Measurements from ENCODE around the gene GPHN. TPM values are rescaled to one million over a fixed set of nuclear protein-coding genes. Genes with fewer than 3 reads are reported as not detected.
"Not testable (repeated sequence)": the region's sequence is repeated elsewhere in the genome, so short reads cannot be mapped to it uniquely, and the experiment has no call there.

Gene GPHN
- polyA plus RNA-seq, 3 donors: 82.6 to 84.4 (median 83.7) TPM

- DNase-seq (ENCODE audit: low read depth in 3 of 3, low spot score in 2 of 3): no peak
These were observed 6.4 kb upstream of the GPHN start for GRCh38 chr14:66501592-66501991.

- DNase-seq (ENCODE audit: low read depth in 3 of 3, low spot score in 2 of 3): not testable (repeated sequence)
These were observed 5.1 kb upstream of the GPHN start for GRCh38 chr14:66502836-66503235.

- no peak for DNase-seq (ENCODE audit: low read depth in 3 of 3, low spot score in 2 of 3)
These were observed 4.4 kb upstream of the GPHN start for GRCh38 chr14:66503532-66503931.

- DNase-seq (ENCODE audit: low read depth in 3 of 3, low spot score in 2 of 3): no peak
These were observed 696 bp upstream of the GPHN start for GRCh38 chr14:66507181-66507721.

GRCh38 chr14:66508547-66508845 lies 549 bp downstream of the GPHN start:
- DNase-seq (ENCODE audit: low read depth in 3 of 3, low spot score in 2 of 3): no peak

GRCh38 chr14:66508846-66509621 lies 1.1 kb downstream of the GPHN start:
- DNase-seq (ENCODE audit: low read depth in 3 of 3, low spot score in 2 of 3): peak in 1 of 3 donors; percentile 12

- DNase-seq (ENCODE audit: low read depth in 3 of 3, low spot score in 2 of 3): no peak
These were observed 1.9 kb downstream of the GPHN start for GRCh38 chr14:66509874-66510273.

- no peak for DNase-seq (ENCODE audit: low read depth in 3 of 3, low spot score in 2 of 3)
These were observed 3.9 kb downstream of the GPHN start for GRCh38 chr14:66511849-66512248.

- DNase-seq (ENCODE audit: low read depth in 3 of 3, low spot score in 2 of 3): no peak
These were observed 6.3 kb downstream of the GPHN start for GRCh38 chr14:66514213-66514612.

GRCh38 chr14:66530526-66530925 lies 22.6 kb downstream of the GPHN start:
- no peak for DNase-seq (ENCODE audit: low read depth in 3 of 3, low spot score in 2 of 3)

- no peak for DNase-seq (ENCODE audit: low read depth in 3 of 3, low spot score in 2 of 3)
These were observed 31.1 kb downstream of the GPHN start for GRCh38 chr14:66539034-66539433.

GRCh38 chr14:66540038-66540437 lies 32.1 kb downstream of the GPHN start:
- no peak for DNase-seq (ENCODE audit: low read depth in 3 of 3, low spot score in 2 of 3)

GRCh38 chr14:66541627-66542026 lies 33.7 kb downstream of the GPHN start:
- no peak for DNase-seq (ENCODE audit: low read depth in 3 of 3, low spot score in 2 of 3)

GRCh38 chr14:66543996-66544395 lies 36.0 kb downstream of the GPHN start:
- no peak for DNase-seq (ENCODE audit: low read depth in 3 of 3, low spot score in 2 of 3)

- not testable (repeated sequence) for DNase-seq (ENCODE audit: low read depth in 3 of 3, low spot score in 2 of 3)
These were observed 37.2 kb downstream of the GPHN start for GRCh38 chr14:66545191-66545590.

GRCh38 chr14:66545751-66546150 lies 37.8 kb downstream of the GPHN start:
- not testable (repeated sequence) for DNase-seq (ENCODE audit: low read depth in 3 of 3, low spot score in 2 of 3)

- DNase-seq (ENCODE audit: low read depth in 3 of 3, low spot score in 2 of 3): no peak
These were observed 55.8 kb downstream of the GPHN start for GRCh38 chr14:66563731-66564130.

GRCh38 chr14:66568220-66568619 lies 60.3 kb downstream of the GPHN start:
- DNase-seq (ENCODE audit: low read depth in 3 of 3, low spot score in 2 of 3): no peak

- DNase-seq (ENCODE audit: low read depth in 3 of 3, low spot score in 2 of 3): no peak
These were observed 64.9 kb downstream of the GPHN start for GRCh38 chr14:66572826-66573225.

- DNase-seq (ENCODE audit: low read depth in 3 of 3, low spot score in 2 of 3): no peak
These were observed 67.1 kb downstream of the GPHN start for GRCh38 chr14:66575014-66575413.

- no peak for DNase-seq (ENCODE audit: low read depth in 3 of 3, low spot score in 2 of 3)
These were observed 68.0 kb downstream of the GPHN start for GRCh38 chr14:66575939-66576338.

- not testable (repeated sequence) for DNase-seq (ENCODE audit: low read depth in 3 of 3, low spot score in 2 of 3)
These were observed 79.8 kb downstream of the GPHN start for GRCh38 chr14:66587753-66588152.

- DNase-seq (ENCODE audit: low read depth in 3 of 3, low spot score in 2 of 3): no peak
These were observed 87.4 kb downstream of the GPHN start for GRCh38 chr14:66595394-66595793.
